ENCODE data around the gene GGTA1. TPM values are rescaled to one million over a fixed set of nuclear protein-coding genes. Genes with fewer than 3 reads are reported as not detected.

GGTA1 gene
- total RNA-seq, 1 experiment from 2014 or later = not detected

GRCh38 chr9:121545875-121546423, 46.3 kb upstream of the GGTA1 start (continued):
- TF ChIP-seq, protein P1, sequence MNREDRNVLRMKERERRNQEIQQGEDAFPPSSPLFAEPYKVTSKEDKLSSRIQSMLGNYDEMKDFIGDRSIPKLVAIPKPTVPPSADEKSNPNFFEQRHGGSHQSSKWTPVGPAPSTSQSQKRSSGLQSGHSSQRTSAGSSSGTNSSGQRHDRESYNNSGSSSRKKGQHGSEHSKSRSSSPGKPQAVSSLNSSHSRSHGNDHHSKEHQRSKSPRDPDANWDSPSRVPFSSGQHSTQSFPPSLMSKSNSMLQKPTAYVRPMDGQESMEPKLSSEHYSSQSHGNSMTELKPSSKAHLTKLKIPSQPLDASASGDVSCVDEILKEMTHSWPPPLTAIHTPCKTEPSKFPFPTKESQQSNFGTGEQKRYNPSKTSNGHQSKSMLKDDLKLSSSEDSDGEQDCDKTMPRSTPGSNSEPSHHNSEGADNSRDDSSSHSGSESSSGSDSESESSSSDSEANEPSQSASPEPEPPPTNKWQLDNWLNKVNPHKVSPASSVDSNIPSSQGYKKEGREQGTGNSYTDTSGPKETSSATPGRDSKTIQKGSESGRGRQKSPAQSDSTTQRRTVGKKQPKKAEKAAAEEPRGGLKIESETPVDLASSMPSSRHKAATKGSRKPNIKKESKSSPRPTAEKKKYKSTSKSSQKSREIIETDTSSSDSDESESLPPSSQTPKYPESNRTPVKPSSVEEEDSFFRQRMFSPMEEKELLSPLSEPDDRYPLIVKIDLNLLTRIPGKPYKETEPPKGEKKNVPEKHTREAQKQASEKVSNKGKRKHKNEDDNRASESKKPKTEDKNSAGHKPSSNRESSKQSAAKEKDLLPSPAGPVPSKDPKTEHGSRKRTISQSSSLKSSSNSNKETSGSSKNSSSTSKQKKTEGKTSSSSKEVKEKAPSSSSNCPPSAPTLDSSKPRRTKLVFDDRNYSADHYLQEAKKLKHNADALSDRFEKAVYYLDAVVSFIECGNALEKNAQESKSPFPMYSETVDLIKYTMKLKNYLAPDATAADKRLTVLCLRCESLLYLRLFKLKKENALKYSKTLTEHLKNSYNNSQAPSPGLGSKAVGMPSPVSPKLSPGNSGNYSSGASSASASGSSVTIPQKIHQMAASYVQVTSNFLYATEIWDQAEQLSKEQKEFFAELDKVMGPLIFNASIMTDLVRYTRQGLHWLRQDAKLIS (CRISPR knock-in tag; IDR thresholded peaks at IDR 0.05; ENCODE audit: borderline replicate concordance) = no peak; the same call in 1 of the 2 replicates
- no peak for TF ChIP-seq SMAD4 (CRISPR knock-in tag; IDR thresholded peaks at IDR 0.05)
- peak; percentile 59 for TF ChIP-seq MAX (CRISPR knock-in tag; IDR thresholded peaks at IDR 0.05)
- no peak for TF ChIP-seq ZNF263 (CRISPR knock-in tag; IDR thresholded peaks at IDR 0.05; ENCODE audit: low read depth)
- TF ChIP-seq ATF1 (CRISPR knock-in tag; IDR thresholded peaks at IDR 0.05) = no peak
- no peak for TF ChIP-seq STAT6 (CRISPR knock-in tag; conservative IDR thresholded peaks at IDR 0.05; ENCODE audit: low read depth)
- no peak for TF ChIP-seq NFATC4 (CRISPR knock-in tag; IDR thresholded peaks at IDR 0.05)
- TF ChIP-seq MYBL2 (CRISPR knock-in tag; IDR thresholded peaks at IDR 0.05) = no peak
- no peak for TF ChIP-seq ZBTB21 (CRISPR knock-in tag; IDR thresholded peaks at IDR 0.05; ENCODE audit: borderline replicate concordance)
- no peak for TF ChIP-seq ZMAT4 (CRISPR knock-in tag; IDR thresholded peaks at IDR 0.05)
- no peak for TF ChIP-seq ZNF671 (CRISPR knock-in tag; IDR thresholded peaks at IDR 0.05)
- TF ChIP-seq TP53 (CRISPR knock-in tag; IDR thresholded peaks at IDR 0.05) = no peak
- TF ChIP-seq FOXP1 (CRISPR knock-in tag; IDR thresholded peaks at IDR 0.05; ENCODE audit: borderline replicate concordance) = no peak
- no peak for TF ChIP-seq IRF2 (CRISPR knock-in tag; IDR thresholded peaks at IDR 0.05; ENCODE audit: borderline replicate concordance, low read depth)
- TF ChIP-seq HMGXB4 (CRISPR knock-in tag; IDR thresholded peaks at IDR 0.05) = peak; percentile 76; the same call in 1 of the 2 replicates
- TF ChIP-seq GTF2I (CRISPR knock-in tag; conservative IDR thresholded peaks at IDR 0.05) = no peak
- TF ChIP-seq MXD4 (CRISPR knock-in tag; IDR thresholded peaks at IDR 0.05; ENCODE audit: borderline replicate concordance) = no peak
- TF ChIP-seq, protein P2, sequence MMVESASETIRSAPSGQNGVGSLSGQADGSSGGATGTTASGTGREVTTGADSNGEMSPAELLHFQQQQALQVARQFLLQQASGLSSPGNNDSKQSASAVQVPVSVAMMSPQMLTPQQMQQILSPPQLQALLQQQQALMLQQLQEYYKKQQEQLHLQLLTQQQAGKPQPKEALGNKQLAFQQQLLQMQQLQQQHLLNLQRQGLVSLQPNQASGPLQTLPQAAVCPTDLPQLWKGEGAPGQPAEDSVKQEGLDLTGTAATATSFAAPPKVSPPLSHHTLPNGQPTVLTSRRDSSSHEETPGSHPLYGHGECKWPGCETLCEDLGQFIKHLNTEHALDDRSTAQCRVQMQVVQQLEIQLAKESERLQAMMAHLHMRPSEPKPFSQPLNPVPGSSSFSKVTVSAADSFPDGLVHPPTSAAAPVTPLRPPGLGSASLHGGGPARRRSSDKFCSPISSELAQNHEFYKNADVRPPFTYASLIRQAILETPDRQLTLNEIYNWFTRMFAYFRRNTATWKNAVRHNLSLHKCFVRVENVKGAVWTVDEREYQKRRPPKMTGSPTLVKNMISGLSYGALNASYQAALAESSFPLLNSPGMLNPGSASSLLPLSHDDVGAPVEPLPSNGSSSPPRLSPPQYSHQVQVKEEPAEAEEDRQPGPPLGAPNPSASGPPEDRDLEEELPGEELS (CRISPR knock-in tag; IDR thresholded peaks at IDR 0.05) = no peak
- TF ChIP-seq, protein P3, sequence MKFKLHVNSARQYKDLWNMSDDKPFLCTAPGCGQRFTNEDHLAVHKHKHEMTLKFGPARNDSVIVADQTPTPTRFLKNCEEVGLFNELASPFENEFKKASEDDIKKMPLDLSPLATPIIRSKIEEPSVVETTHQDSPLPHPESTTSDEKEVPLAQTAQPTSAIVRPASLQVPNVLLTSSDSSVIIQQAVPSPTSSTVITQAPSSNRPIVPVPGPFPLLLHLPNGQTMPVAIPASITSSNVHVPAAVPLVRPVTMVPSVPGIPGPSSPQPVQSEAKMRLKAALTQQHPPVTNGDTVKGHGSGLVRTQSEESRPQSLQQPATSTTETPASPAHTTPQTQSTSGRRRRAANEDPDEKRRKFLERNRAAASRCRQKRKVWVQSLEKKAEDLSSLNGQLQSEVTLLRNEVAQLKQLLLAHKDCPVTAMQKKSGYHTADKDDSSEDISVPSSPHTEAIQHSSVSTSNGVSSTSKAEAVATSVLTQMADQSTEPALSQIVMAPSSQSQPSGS (CRISPR knock-in tag; IDR thresholded peaks at IDR 0.05; ENCODE audit: borderline replicate concordance, low read depth) = no peak
- 0 out of 2 replicates have a peak, but pooled peaks have one; percentile 46 for TF ChIP-seq TEAD1 (CRISPR knock-in tag; IDR thresholded peaks at IDR 0.05)
- no peak for TF ChIP-seq NR1H2 (CRISPR knock-in tag; IDR thresholded peaks at IDR 0.05)
